ENCODE results near the gene SUMO4. TPM values are rescaled to one million over a fixed set of nuclear protein-coding genes. Genes with fewer than 3 reads are reported as not detected.

Gene SUMO4
- total RNA-seq, 1 donor from 2014 or later: 0.82 TPM

DNA sequence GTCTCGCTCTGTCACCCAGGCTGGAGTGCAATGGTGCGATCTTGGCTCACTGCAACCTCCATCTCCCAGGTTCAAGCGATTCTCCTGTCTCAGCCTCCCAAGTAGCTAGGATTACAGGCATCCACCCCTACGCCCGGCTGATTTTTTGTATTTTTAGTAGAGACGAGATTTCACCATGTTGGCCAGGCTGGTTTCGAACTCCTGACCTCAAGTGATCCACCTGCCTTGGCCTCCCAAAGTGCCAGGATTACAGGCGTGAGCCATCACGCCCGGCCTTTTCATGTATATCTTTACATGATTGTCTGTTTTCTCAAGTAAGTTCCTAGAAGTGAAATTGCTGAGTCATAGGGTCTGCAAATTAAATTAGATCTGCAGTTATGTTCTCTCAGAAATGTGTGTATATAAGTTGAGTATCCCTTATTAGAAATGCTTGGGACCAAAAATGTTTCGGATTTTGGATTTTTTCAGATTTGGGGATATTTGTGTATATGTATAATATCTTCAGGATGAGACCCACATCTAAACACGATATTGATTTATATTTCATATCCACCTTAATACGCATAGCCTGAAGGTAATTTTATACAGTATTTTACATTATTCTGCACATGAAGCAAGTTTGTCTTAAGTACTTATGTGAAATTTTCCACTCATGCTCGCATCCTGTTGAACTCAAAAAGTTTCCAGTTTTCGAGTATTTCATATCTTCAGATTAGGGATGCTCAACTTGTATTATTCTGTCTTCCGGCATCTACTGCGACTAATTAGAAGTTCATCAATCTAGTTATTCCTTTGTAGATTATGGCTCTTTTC lies 42.1 kb upstream of the SUMO4 start:
- H3K4me1 Mint-ChIP-seq: no peaks in the 10 kb centered on the region
- H3K4me1 ChIP-seq: no peaks in the 10 kb centered on the region
- no peaks in the 10 kb centered on the region for H3K36me3 ChIP-seq
- no peak overlapping the region for H3K27ac ChIP-seq
- DNase-seq (ENCODE audit: low spot score): no peak
- H3K27me3 ChIP-seq: no peaks in the 10 kb centered on the region
- H2AFZ ChIP-seq (replicated peaks): no peak overlapping the region
- peaks cover 38% of the 10 kb centered on the region for H3K36me3 Mint-ChIP-seq
- H4K20me1 ChIP-seq (ENCODE audit: low read depth): peaks cover 77% of the 10 kb centered on the region
- no peak overlapping the region for H3K27ac Mint-ChIP-seq
- H3K9ac ChIP-seq: no peak overlapping the region
- no peaks in the 10 kb centered on the region for H3K9me3 ChIP-seq (ENCODE audit: low read depth)
- no peaks in the 10 kb centered on the region for H3F3A ChIP-seq (ENCODE audit: low read depth)
- no peak overlapping the region for H3K4me2 ChIP-seq
- H3K9me3 Mint-ChIP-seq: peaks cover 4% of the 10 kb centered on the region
- no peak overlapping the region for H3K4me3 Mint-ChIP-seq
- no peak overlapping the region for H3K4me3 ChIP-seq
- H3K27me3 Mint-ChIP-seq (ENCODE audit: insufficient read depth, low read depth): no peaks in the 10 kb centered on the region
- peaks cover 100% of the 10 kb centered on the region for H3K79me2 ChIP-seq (ENCODE audit: low read depth)
- no peak for TF ChIP-seq EZH2phosphoT487 (IDR thresholded peaks at IDR 0.05)
- no peak for TF ChIP-seq EZH2 (IDR thresholded peaks at IDR 0.05)
- TF ChIP-seq, protein P1, sequence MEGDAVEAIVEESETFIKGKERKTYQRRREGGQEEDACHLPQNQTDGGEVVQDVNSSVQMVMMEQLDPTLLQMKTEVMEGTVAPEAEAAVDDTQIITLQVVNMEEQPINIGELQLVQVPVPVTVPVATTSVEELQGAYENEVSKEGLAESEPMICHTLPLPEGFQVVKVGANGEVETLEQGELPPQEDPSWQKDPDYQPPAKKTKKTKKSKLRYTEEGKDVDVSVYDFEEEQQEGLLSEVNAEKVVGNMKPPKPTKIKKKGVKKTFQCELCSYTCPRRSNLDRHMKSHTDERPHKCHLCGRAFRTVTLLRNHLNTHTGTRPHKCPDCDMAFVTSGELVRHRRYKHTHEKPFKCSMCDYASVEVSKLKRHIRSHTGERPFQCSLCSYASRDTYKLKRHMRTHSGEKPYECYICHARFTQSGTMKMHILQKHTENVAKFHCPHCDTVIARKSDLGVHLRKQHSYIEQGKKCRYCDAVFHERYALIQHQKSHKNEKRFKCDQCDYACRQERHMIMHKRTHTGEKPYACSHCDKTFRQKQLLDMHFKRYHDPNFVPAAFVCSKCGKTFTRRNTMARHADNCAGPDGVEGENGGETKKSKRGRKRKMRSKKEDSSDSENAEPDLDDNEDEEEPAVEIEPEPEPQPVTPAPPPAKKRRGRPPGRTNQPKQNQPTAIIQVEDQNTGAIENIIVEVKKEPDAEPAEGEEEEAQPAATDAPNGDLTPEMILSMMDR (IDR thresholded peaks at IDR 0.05): no peak

- H3K79me2 ChIP-seq (ENCODE audit: low read depth): peaks cover 100% of the 10 kb centered on the region
These were observed 40.6 kb upstream of the SUMO4 start for GRCh38 chr6:149359440-149359839.

GRCh38 chr6:149360536-149360935 lies 39.5 kb upstream of the SUMO4 start:
- Histone ChIP-seq H3K4me1 (no peaks in the 10 kb centered on the region), H3K4me2 (no peak overlapping the region)
- TF ChIP-seq EZH2phosphoT487 (IDR thresholded peaks at IDR 0.05) (no peak), EZH2 (IDR thresholded peaks at IDR 0.05) (no peak)
- TF ChIP-seq, protein P1 (IDR thresholded peaks at IDR 0.05): no peak

More at GRCh38 chr6:149359440-149359839, 40.6 kb upstream of the SUMO4 start:
- Histone ChIP-seq H3F3A (ENCODE audit: low read depth) (no peaks in the 10 kb centered on the region), H3K4me2 (no peak overlapping the region), H4K20me1 (ENCODE audit: low read depth) (peaks cover 77% of the 10 kb centered on the region), H3K36me3 (no peaks in the 10 kb centered on the region), H3K4me1 (no peaks in the 10 kb centered on the region), H3K9ac (no peak overlapping the region), H3K27ac (no peak overlapping the region), H3K27me3 (no peaks in the 10 kb centered on the region), H2AFZ (replicated peaks) (no peak overlapping the region), H3K4me3 (no peak overlapping the region), H3K9me3 (ENCODE audit: low read depth) (no peaks in the 10 kb centered on the region)
- Mint-ChIP-seq H3K36me3 (peaks cover 40% of the 10 kb centered on the region), H3K4me1 (no peaks in the 10 kb centered on the region), H3K9me3 (peaks cover 4% of the 10 kb centered on the region), H3K27ac (no peak overlapping the region), H3K27me3 (ENCODE audit: insufficient read depth, low read depth) (no peaks in the 10 kb centered on the region), H3K4me3 (no peak overlapping the region)
- TF ChIP-seq EZH2 (IDR thresholded peaks at IDR 0.05): no peak
- TF ChIP-seq, protein P1 (IDR thresholded peaks at IDR 0.05): no peak
- TF ChIP-seq EZH2phosphoT487 (IDR thresholded peaks at IDR 0.05): no peak
- DNase-seq (ENCODE audit: low spot score): no peak

More at GRCh38 chr6:149360536-149360935, 39.5 kb upstream of the SUMO4 start:
- peaks cover 100% of the 10 kb centered on the region for H3K79me2 ChIP-seq (ENCODE audit: low read depth)
- H4K20me1 ChIP-seq (ENCODE audit: low read depth): peaks cover 75% of the 10 kb centered on the region
- no peak overlapping the region for H3K9ac ChIP-seq
- no peaks in the 10 kb centered on the region for H3K27me3 Mint-ChIP-seq (ENCODE audit: insufficient read depth, low read depth)
- H3K4me1 Mint-ChIP-seq: peaks cover 2% of the 10 kb centered on the region
- H3K27ac ChIP-seq: no peak overlapping the region
- no peaks in the 10 kb centered on the region for H3F3A ChIP-seq (ENCODE audit: low read depth)
- no peaks in the 10 kb centered on the region for H3K36me3 ChIP-seq
- no peaks in the 10 kb centered on the region for H3K27me3 ChIP-seq
- H3K9me3 ChIP-seq (ENCODE audit: low read depth): no peaks in the 10 kb centered on the region
- no peak overlapping the region for H3K27ac Mint-ChIP-seq
- no peak overlapping the region for H3K4me3 ChIP-seq
- H3K9me3 Mint-ChIP-seq: peaks cover 4% of the 10 kb centered on the region
- no peak overlapping the region for H3K4me3 Mint-ChIP-seq
- peaks cover 41% of the 10 kb centered on the region for H3K36me3 Mint-ChIP-seq
- no peak overlapping the region for H2AFZ ChIP-seq (replicated peaks)
- DNase-seq (ENCODE audit: low spot score): no peak

Measured in neural progenitor cell (in vitro differentiated cells).